Activated T-helper 17 cell treated with anti-CD3 and anti-CD28 coated beads, Interleukin-2, amount 50 U/mL, for 72 hours (primary cell): ENCODE results near the gene TRIM69. TPM values are rescaled to one million over a fixed set of nuclear protein-coding genes. Genes with fewer than 3 reads are reported as not detected.
"Not testable (repeated sequence)": the region's sequence is repeated elsewhere in the genome, so short reads cannot be mapped to it uniquely, and the experiment has no call there.

Experiments
- ATAC-seq: fragments of 150-1000 bp; cut with Tn5 transposase; replicated peaks from 2 replicates; pipeline ENCODE4 v1.10.0; 2021; ENCODE audit warnings: mild to moderate bottlenecking, moderate library complexity
- H3K27ac Mint-ChIP-seq: one replicate; pipeline ENCODE4 v1.8.0; 2022; ENCODE audit warnings: mixed read lengths
- H3K27me3 Mint-ChIP-seq: one replicate; pipeline ENCODE4 v1.8.0; 2022; ENCODE audit warnings: mixed read lengths
- H3K36me3 Mint-ChIP-seq: one replicate; pipeline ENCODE4 v1.8.0; 2022; ENCODE audit warnings: low read depth, mild to moderate bottlenecking, mixed read lengths
- H3K4me1 Mint-ChIP-seq: one replicate; pipeline ENCODE4 v1.8.0; 2022; ENCODE audit warnings: mixed read lengths
- H3K4me3 Mint-ChIP-seq: one replicate; pipeline ENCODE4 v1.8.0; 2022; ENCODE audit warnings: mild to moderate bottlenecking, mixed read lengths
- H3K9me3 Mint-ChIP-seq: one replicate; pipeline ENCODE4 v1.8.0; 2022; ENCODE audit warnings: mixed read lengths
- total RNA-seq, 2 donors: library from RNA; stranded (reverse); gene quantifications; one replicate each; pipeline ENCODE4 v1.2.3, GENCODE V29; 2022

The TRIM69 gene, protein sequence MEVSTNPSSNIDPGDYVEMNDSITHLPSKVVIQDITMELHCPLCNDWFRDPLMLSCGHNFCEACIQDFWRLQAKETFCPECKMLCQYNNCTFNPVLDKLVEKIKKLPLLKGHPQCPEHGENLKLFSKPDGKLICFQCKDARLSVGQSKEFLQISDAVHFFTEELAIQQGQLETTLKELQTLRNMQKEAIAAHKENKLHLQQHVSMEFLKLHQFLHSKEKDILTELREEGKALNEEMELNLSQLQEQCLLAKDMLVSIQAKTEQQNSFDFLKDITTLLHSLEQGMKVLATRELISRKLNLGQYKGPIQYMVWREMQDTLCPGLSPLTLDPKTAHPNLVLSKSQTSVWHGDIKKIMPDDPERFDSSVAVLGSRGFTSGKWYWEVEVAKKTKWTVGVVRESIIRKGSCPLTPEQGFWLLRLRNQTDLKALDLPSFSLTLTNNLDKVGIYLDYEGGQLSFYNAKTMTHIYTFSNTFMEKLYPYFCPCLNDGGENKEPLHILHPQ
- total RNA-seq, result 100 to 1,000 TPM in 1 of 2 donors, 10 to 100 TPM in 1; 40.3 to 100 TPM

DNA sequence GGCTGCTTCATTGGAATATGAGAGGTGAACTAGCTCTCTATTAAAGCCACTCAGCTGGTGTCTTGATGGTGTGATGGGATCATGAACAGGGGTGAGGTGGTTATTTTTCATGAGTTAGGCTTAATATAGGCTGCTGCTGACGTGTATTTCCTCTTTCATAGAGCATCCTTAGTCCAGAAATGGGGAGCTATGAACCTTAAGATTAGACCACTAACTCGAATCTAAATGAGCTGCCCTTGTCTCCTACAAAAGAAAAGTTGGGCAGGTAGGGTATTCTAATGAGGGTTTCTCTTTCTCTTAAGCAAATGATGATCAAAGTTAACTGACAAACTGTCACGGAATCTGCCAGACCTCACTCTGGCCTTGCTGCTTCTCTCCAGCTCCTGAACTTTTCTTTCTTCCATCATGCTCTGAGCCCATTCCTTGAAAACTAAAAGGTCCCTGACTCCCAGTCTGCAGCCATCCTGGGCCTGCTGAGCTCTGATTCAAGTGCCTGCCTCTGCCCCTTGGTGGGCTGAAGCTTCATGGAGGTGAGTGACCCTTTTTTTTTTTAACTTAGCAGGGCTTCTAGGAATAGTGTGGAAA is at the start of gene TRIM69:
TSS of gene TRIM69 (plus strand) at position 348 of the 585 bp plus-strand sequence. CDS start at position 525, 177 bp downstream.
- Mint-ChIP-seq H3K4me3 (peak within 1 kb of the TSS; percentile 98), H3K9me3 (no peaks in the 10 kb centered on the region), H3K36me3 (peaks cover 54% of the 10 kb centered on the region), H3K4me1 (peaks cover 29% of the 10 kb centered on the region), H3K27me3 (no peaks in the 10 kb centered on the region), H3K27ac (peak within 1 kb of the TSS; percentile 96)
- ATAC-seq, result peak; percentile 59

DNA sequence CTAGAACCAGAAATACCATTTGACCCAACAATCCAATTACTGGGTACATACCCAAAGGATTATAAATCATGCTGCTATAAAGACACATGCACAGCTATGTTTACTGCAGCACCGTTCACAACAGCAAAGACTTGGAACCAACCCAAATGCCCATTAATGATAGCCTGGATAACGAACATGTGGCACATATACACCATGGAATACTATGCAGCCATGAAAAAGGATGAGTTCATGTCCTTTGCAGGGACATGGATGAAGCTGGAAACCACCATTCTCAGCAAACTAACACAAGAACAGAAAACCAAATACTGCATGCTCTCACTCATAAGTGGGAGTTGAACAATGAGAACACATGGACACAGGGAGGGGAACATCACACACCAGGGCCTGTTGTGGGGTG is 47.0 kb upstream of the TRIM69 start:
- H3K9me3 Mint-ChIP-seq, result peaks cover 17% of the 10 kb centered on the region
- not testable (repeated sequence) for H3K4me3 Mint-ChIP-seq, ATAC-seq, H3K27ac Mint-ChIP-seq, H3K4me1 Mint-ChIP-seq, H3K27me3 Mint-ChIP-seq, H3K36me3 Mint-ChIP-seq

DNA sequence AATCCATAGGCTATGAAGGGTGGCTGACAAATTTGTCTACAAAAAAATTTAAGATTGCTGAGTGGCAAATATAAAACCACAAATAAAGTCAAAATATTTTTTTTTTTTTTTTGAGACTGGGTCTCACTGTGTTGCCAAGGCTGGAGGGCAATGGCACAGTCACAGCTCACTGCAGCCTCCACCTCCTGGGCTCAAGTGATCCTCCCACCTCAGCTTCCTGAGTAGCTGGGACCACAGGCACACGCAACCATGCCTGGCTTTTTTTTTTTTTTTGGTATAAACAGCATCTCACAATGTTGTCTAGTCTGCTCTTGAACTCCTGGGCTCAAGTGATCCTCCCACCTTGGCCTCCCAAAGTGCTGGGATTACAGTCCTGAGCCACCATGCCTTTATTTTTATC is 46.1 kb upstream of the TRIM69 start:
- not testable (repeated sequence) for H3K4me1 Mint-ChIP-seq, H3K36me3 Mint-ChIP-seq, H3K27ac Mint-ChIP-seq, H3K4me3 Mint-ChIP-seq, H3K27me3 Mint-ChIP-seq
- H3K9me3 Mint-ChIP-seq, result peaks cover 15% of the 10 kb centered on the region
- ATAC-seq, result peak; percentile 37

DNA sequence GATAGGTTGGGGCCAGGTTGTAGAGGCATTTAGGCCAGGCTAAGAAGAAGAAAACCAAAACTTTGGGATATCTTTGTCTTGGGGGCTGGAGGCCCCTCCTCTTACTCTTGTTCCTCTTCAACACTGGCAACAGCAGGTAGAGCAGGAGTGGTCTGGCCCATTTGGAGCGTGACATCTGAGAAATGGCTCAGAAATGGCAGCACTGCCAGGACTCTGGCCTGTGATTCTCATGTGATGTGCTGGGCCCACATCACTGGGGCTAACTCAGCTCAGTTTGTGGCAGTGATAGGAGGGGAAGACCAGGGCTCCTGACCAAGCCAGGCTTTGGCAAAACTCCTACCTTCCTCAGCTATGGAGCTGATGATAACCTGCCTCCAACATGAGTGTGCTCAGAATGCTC is 43.7 kb upstream of the TRIM69 start:
- Mint-ChIP-seq H3K4me1 (peaks cover 6% of the 10 kb centered on the region), H3K36me3 (no peaks in the 10 kb centered on the region), H3K27ac (no peak overlapping the region), H3K9me3 (peaks cover 2% of the 10 kb centered on the region), H3K27me3 (no peaks in the 10 kb centered on the region), H3K4me3 (no peak overlapping the region)
- no peak for ATAC-seq

DNA sequence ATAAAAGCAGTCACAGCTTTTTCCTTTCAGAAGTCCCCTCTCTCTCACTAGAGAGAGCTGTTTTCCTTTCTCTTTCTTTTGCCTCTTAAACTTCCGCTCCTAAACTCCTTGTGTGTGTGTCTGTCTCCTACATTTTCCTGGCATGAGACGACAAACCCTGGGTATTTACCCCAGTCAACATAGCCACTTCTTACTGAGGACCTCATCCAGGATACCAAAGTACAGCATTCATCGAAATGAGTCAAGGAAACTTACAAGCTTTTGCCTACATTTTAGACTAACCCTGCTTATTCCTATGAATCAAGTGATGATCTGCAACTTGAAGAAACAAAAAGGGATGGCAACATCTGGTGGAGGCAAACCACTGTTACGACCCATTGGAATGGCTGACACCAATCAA is 41.9 kb upstream of the TRIM69 start:
- Mint-ChIP-seq H3K36me3 (no peaks in the 10 kb centered on the region), H3K27ac (no peak overlapping the region), H3K4me1 (peaks cover 6% of the 10 kb centered on the region), H3K27me3 (no peaks in the 10 kb centered on the region), H3K9me3 (no peaks in the 10 kb centered on the region), H3K4me3 (no peak overlapping the region)
- ATAC-seq, result no peak

DNA sequence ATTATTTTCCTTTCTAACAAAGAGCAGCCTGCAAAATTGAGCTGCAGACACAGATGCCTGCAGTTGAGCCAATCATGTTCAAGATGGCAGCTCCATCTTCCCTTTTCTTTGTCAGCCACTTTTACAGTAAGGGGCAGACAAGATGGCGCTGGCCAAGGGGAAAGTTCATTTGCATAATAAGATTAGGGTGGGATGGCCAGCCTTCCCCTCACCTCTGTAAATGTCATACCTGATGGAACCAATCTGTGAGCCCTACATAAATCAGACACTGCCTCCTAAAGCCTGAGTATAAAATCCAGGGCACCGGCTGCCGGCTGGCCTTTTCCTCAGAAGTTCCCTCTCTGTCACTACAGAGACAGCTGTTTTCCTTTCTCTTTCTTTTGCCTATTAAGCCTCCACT is 41.0 kb upstream of the TRIM69 start:
- no peak overlapping the region for H3K27ac Mint-ChIP-seq
- H3K27me3 Mint-ChIP-seq, result no peaks in the 10 kb centered on the region
- H3K9me3 Mint-ChIP-seq, result no peaks in the 10 kb centered on the region
- ATAC-seq, result no peak
- H3K36me3 Mint-ChIP-seq, result no peaks in the 10 kb centered on the region
- H3K4me1 Mint-ChIP-seq, result peaks cover 6% of the 10 kb centered on the region
- H3K4me3 Mint-ChIP-seq, result no peak overlapping the region

DNA sequence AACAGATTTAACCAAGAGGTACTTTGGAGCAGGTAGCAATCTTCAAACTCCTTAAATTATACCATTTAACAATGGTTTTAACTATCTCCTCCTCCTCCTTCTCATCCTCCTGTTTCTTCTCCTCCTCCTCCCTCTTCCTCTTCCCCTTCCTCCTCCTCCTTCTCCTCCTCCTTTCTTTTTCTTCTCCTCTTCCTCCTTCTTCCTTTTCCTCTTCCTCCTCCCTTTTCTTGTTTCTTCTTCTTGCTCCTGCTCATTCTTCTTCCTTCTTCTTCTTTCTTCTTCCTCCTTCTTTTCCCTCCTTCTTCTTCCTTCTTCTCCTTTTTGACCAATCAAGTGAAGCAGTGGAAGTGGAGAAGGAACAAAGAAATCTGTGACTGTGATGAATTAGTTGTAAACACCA is 39.3 kb upstream of the TRIM69 start:
- Mint-ChIP-seq H3K36me3 (no peaks in the 10 kb centered on the region), H3K9me3 (no peaks in the 10 kb centered on the region), H3K4me1 (peaks cover 12% of the 10 kb centered on the region), H3K27ac (peak overlapping the region; percentile 32), H3K27me3 (no peaks in the 10 kb centered on the region), H3K4me3 (no peak overlapping the region)
- no peak for ATAC-seq

DNA sequence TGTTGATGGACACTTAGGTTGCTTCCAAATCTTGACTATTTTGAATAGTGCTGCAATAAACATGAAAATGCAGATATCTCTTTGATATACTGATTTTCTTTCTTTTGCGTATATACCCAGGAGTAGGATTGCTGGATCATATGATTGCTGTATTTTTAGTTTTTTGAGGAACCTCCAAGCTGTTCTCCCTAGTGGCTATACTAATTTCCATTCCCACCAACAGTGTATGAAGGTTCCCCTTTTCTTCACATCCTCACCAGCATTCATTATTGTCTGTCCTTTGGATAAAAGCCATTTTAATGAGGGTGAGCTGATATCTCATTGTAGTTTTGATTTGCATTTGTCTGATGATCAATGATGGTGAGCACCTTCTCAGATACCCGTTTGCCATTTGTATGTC is 37.7 kb upstream of the TRIM69 start:
- no peak for ATAC-seq
- no peaks in the 10 kb centered on the region for H3K9me3 Mint-ChIP-seq
- H3K36me3 Mint-ChIP-seq, result no peaks in the 10 kb centered on the region
- no peak overlapping the region for H3K27ac Mint-ChIP-seq
- H3K27me3 Mint-ChIP-seq, result no peaks in the 10 kb centered on the region
- H3K4me3 Mint-ChIP-seq, result no peak overlapping the region
- H3K4me1 Mint-ChIP-seq, result peaks cover 12% of the 10 kb centered on the region

DNA sequence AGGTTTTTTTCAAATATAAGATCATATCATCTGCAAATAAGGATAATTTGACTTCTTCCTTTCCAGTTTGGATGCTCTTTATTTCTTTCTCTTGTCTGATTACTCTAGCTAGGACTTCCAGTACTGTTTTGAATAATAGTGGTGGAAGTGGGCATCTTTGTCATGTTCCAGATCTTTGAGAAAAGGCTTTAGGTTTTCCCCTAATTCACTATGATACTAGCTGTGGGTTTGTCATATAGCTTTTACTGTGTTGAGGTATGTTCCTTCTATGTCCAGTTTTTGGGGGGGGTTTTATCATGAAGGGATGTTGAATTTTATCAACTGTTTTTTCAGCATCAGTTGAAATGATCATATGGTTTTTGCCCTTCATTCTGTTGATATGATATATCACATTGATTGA is 35.7 kb upstream of the TRIM69 start:
- not testable (repeated sequence) for H3K27me3 Mint-ChIP-seq, H3K36me3 Mint-ChIP-seq, H3K4me3 Mint-ChIP-seq, H3K9me3 Mint-ChIP-seq
- Mint-ChIP-seq H3K27ac (peak overlapping the region; percentile 20), H3K4me1 (peaks cover 12% of the 10 kb centered on the region)
- ATAC-seq, result peak; percentile 94

DNA sequence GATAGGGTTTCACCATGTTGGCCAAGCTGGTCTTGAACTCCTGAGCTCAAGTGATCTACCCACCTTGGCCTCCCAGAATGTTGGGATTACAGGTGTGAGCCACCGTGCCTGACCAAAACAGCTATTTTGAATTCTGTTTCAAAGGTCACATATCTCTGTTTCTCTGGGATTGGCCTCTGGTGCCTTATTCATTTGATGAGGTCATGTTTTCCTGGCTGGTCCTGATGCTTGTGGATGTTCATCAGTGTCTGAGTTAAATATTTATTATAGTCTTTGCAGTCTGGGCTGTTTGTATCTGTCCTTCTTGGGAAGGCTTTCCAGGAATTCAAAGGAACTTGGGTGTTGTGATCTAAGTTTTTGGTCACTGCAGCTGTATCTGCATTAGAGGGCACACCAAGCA is 30.3 kb upstream of the TRIM69 start:
- Mint-ChIP-seq H3K4me3 (no peak overlapping the region), H3K9me3 (no peaks in the 10 kb centered on the region), H3K4me1 (peaks cover 9% of the 10 kb centered on the region), H3K27me3 (no peaks in the 10 kb centered on the region), H3K36me3 (peaks cover 9% of the 10 kb centered on the region), H3K27ac (no peak overlapping the region)
- ATAC-seq, result no peak

DNA sequence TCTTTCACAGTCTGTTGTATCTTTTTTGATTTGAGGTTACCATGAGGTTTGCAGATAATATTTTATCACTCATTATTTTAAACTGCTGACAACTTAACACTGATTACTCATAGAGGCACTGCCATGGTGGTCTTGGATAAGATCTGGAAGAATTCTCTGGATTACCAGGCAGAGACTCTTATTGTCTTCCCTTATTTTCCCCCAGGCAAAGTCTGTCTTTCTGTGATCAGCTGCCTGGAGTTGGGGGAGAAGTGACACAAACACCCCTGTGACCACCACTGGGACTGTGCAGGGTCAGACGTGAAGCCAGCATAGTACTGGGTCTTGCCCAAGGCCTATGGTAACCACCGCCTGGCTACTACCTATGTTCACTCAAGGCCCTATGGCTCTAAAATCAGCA is 29.9 kb upstream of the TRIM69 start:
- Mint-ChIP-seq H3K9me3 (no peaks in the 10 kb centered on the region), H3K36me3 (peaks cover 14% of the 10 kb centered on the region), H3K27me3 (no peaks in the 10 kb centered on the region), H3K4me3 (no peak overlapping the region), H3K4me1 (peaks cover 8% of the 10 kb centered on the region), H3K27ac (no peak overlapping the region)
- no peak for ATAC-seq

DNA sequence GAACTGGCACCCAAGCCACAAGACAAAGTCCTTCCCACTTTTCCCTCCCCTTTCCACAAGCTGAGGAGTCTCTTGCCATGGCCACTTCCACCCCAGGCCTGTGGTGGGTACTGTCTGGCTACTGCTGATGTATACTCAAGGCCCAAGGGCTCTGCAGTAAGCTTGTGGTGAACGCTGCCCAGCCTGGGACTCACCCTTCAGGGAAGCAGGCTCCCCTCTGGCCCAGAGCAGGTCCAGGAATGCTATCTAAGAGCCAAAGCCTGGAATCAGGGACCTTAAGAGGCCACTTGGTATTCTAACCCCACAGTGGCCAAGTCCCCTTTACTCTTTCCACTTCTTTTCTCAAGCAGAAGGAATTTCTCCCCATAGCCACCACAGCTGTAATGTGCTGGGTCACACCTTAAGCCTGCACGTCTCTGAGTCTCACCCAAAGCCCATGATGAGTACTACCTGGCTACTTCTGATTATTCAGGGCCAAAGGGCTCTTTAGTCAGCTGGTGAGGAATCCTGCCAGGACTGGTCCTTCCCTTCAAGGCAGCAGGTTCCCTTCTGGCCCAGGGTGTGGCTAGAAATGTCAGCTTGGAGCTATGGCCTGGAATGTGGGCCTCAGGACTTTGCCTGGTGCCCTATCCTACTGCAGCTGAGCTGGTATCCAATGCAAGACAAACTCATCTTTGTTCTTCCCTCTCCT is 29.2 kb upstream of the TRIM69 start:
- Mint-ChIP-seq H3K27ac (peak overlapping the region; percentile 12), H3K9me3 (no peaks in the 10 kb centered on the region), H3K4me1 (peaks cover 8% of the 10 kb centered on the region), H3K4me3 (no peak overlapping the region), H3K27me3 (no peaks in the 10 kb centered on the region), H3K36me3 (peaks cover 21% of the 10 kb centered on the region)
- no peak for ATAC-seq

DNA sequence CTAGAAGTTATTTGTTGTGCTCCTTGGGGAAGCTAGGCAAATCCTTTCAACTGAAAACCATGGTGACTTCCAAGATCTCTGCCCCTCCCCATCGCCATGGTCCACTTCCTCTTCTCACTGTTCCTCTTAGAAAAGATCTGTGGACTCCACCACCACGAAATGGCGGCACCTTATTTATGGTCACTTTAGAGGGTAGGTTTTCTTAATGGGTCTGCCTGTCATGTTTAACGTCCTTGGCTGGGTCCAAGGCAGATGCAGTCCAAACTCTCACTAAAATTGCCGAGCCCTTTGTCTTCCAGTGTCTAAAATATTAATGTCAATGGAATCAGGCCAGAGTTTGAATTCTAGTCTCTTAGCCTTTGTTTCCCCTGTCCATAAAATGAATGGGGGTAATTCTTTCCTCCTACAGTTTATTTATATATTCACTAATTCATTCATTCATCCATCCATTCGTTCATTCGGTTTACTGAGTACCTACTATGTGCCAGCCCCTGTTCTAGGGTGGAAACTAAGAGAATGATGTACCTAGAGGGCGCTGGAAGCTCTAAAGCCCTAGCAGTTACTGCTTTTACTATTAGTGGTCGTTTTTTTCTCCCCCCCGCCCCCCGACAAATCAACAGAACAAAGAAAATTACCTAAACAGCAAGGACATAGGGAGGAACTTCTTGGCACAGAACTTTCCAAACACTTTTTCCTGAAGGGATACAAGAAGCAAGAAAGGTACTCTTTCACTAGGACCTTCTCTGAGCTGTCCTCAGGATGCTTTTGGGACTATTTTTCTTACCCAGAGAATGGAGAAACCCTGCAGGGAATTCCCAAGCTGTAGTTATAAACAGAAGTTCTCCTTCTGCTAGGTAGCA is 25.9 kb upstream of the TRIM69 start:
- H3K4me1 Mint-ChIP-seq, result peaks cover 19% of the 10 kb centered on the region
- peak; percentile 12 for ATAC-seq
- peaks cover 54% of the 10 kb centered on the region for H3K36me3 Mint-ChIP-seq
- H3K9me3 Mint-ChIP-seq, result no peaks in the 10 kb centered on the region
- H3K27ac Mint-ChIP-seq, result peak overlapping the region; percentile 98
- H3K27me3 Mint-ChIP-seq, result no peaks in the 10 kb centered on the region
- peak overlapping the region; percentile 89 for H3K4me3 Mint-ChIP-seq

DNA sequence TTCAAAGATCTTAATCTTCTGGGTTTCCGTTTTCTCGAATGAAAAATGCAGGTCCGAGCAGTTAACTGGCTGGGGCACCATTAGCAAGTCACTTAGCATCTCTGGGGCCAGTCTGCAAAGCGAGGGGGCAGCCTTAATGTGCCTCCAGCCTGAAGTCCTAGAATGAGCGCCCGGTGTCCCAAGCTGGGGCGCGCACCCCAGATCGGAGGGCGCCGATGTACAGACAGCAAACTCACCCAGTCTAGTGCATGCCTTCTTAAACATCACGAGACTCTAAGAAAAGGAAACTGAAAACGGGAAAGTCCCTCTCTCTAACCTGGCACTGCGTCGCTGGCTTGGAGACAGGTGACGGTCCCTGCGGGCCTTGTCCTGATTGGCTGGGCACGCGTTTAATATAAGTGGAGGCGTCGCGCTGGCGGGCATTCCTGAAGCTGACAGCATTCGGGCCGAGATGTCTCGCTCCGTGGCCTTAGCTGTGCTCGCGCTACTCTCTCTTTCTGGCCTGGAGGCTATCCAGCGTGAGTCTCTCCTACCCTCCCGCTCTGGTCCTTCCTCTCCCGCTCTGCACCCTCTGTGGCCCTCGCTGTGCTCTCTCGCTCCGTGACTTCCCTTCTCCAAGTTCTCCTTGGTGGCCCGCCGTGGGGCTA is 25.1 kb upstream of the TRIM69 start, which contains the start of the genes B2M and PATL2:
TSS of gene B2M (plus strand) at position 422 of the 647 bp plus-strand sequence. CDS start at position 452, 30 bp downstream.
TSS of gene PATL2 (minus strand) at position 228 of the 647 bp plus-strand sequence. CDS start 34,833 bp downstream, outside the sequence.
- Mint-ChIP-seq H3K4me3 (peak within 1 kb of the TSS; percentile 89), H3K9me3 (no peaks in the 10 kb centered on the region)
- ATAC-seq, result peak; percentile 88

More for the DNA sequence above, 25.1 kb upstream of the TRIM69 start, which contains the start of the genes B2M and PATL2:
- peaks cover 24% of the 10 kb centered on the region for H3K4me1 Mint-ChIP-seq
- H3K27me3 Mint-ChIP-seq, result no peaks in the 10 kb centered on the region
- H3K36me3 Mint-ChIP-seq, result peaks cover 62% of the 10 kb centered on the region
- H3K27ac Mint-ChIP-seq, result peak within 1 kb of the TSS; percentile 98
